WERI-Rb-1 (cell line): Measurements from ENCODE around the gene ME3.

Experiments
- DNase-seq: peaks from one replicate; pipeline ENCODE4 v3.0.0-alpha.2; 2020
- H3K27ac ChIP-seq: fragments of 250-450 bp; sonication (Bioruptor Pico); 2 replicates; pipeline ENCODE4 v1.5.1; 2020; ENCODE audit warnings: mild to moderate bottlenecking, moderate library complexity
- H3K27me3 ChIP-seq: fragments of 250-450 bp; sonication (Bioruptor Pico); 2 replicates; pipeline ENCODE4 v1.5.1; 2021; ENCODE audit warnings: mild to moderate bottlenecking, low read depth, moderate library complexity; ENCODE audit not compliant: insufficient read depth, severe bottlenecking
- H3K36me3 ChIP-seq: fragments of 250-450 bp; sonication (Bioruptor Pico); 2 replicates; pipeline ENCODE4 v1.5.1; 2020; ENCODE audit warnings: mild to moderate bottlenecking, moderate library complexity
- H3K4me3 ChIP-seq: 2 replicates; pipeline ENCODE4 v1.5.1; 2011; ENCODE audit warnings: low read depth, mild to moderate bottlenecking, control low read depth, low read length
- H3K9me3 ChIP-seq: fragments of 250-450 bp; sonication (Bioruptor Pico); 2 replicates; pipeline ENCODE4 v1.5.1; 2021; ENCODE audit warnings: mild to moderate bottlenecking, moderate library complexity; ENCODE audit not compliant: severe bottlenecking
- CTCF ChIP-seq: IDR thresholded peaks from 2 replicates; pipeline ENCODE4 v1.5.1; 2011; ENCODE audit warnings: low read depth, mild to moderate bottlenecking, control low read depth, inconsistent platforms, low read length

Gene ME3

DNA sequence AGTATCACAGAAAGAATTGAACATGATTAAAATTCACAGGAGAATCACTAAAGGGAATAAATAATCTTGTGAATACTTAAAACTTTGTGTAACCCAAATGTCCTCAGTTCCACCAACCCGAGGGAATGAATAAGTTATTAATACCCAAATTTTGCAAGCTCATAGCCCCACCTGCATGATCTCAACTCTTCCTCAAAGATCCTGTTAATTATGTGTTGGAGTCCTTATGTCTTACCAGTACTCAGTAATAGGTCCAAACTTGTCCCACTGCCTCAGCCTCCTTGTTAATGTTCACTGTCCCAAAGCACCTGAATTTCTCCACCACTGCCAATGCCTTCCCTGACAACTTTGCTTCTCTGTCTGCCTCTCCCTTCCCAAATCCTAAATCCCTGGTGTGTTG lies 46.1 kb upstream of the ME3 start:
- no peaks in the 10 kb centered on the region for H3K27me3 ChIP-seq
- no peaks in the 10 kb centered on the region for H3K9me3 ChIP-seq
- no peaks in the 10 kb centered on the region for H3K36me3 ChIP-seq
- DNase-seq, result no peak
- TF ChIP-seq CTCF, result no peak
- H3K4me3 ChIP-seq, result no peak overlapping the region
- no peak overlapping the region for H3K27ac ChIP-seq

- no peaks in the 10 kb centered on the region for H3K36me3 ChIP-seq
- no peak overlapping the region for H3K4me3 ChIP-seq
- H3K27ac ChIP-seq, result no peak overlapping the region
- no peaks in the 10 kb centered on the region for H3K27me3 ChIP-seq
- no peak for TF ChIP-seq CTCF
- no peak for DNase-seq
- H3K9me3 ChIP-seq, result peaks cover 4% of the 10 kb centered on the region
These were observed 45.5 kb upstream of the ME3 start for GRCh38 chr11:86717817-86718501.

GRCh38 chr11:86715611-86716010 lies 43.2 kb upstream of the ME3 start:
- DNase-seq, result no peak
- H3K9me3 ChIP-seq, result peaks cover 4% of the 10 kb centered on the region

GRCh38 chr11:86713552-86713951 lies 41.1 kb upstream of the ME3 start:
- H3K27ac ChIP-seq, result no peak overlapping the region
- peaks cover 4% of the 10 kb centered on the region for H3K9me3 ChIP-seq
- no peaks in the 10 kb centered on the region for H3K27me3 ChIP-seq
- no peaks in the 10 kb centered on the region for H3K36me3 ChIP-seq
- no peak overlapping the region for H3K4me3 ChIP-seq
- no peak for DNase-seq
- TF ChIP-seq CTCF, result no peak

More at GRCh38 chr11:86715611-86716010, 43.2 kb upstream of the ME3 start:
- Histone ChIP-seq H3K36me3 (no peaks in the 10 kb centered on the region), H3K27me3 (no peaks in the 10 kb centered on the region), H3K27ac (no peak overlapping the region), H3K4me3 (no peak overlapping the region)
- TF ChIP-seq CTCF, result no peak

- Histone ChIP-seq H3K27ac (no peak overlapping the region), H3K9me3 (peaks cover 4% of the 10 kb centered on the region)
These were observed 38.5 kb upstream of the ME3 start for GRCh38 chr11:86710936-86711335.

More at GRCh38 chr11:86710936-86711335, 38.5 kb upstream of the ME3 start:
- DNase-seq, result no peak
- Histone ChIP-seq H3K36me3 (no peaks in the 10 kb centered on the region), H3K27me3 (no peaks in the 10 kb centered on the region), H3K4me3 (no peak overlapping the region)
- TF ChIP-seq CTCF, result no peak
